ENCODE measurements around the gene HORMAD2.
A peak's percentile ranks its signal among the peaks of the same experiment; 100 is the strongest.

HORMAD2 gene, protein sequence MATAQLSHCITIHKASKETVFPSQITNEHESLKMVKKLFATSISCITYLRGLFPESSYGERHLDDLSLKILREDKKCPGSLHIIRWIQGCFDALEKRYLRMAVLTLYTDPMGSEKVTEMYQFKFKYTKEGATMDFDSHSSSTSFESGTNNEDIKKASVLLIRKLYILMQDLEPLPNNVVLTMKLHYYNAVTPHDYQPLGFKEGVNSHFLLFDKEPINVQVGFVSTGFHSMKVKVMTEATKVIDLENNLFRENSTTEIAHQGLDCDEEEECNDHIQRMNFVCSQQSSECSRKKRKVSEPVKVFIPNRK
- 0 to 0.27 reads per million in 2 donors for total RNA-seq

DNA sequence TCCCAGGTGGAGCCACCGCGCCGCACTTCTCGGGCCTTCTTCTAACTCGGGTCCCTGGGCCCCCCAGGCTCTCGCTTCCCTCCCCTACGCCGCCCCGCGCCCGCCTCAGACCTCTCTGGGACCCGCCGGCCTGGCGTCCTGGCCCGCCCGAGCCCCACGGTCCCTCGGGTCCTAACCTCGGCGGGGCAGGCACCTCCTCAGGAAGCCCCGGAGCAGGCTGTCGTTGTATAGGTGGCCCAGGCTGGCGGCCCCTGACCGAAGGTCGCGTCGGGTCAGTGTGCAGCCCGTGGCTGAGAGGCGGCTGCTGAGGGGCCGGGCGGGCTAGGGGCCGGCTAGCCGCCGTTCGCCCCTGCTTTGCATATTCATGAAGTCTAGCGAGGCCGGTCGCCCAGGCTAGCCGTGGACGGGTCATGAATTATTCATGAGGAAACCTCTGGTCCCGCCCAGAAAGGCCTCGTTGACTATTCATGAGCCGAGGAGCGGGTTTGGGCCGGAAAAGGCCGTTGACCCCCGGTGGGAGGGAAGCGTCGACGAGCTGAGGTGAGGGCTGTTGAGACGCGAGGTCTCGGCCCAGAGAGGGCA lies at the start of gene HORMAD2:
TSS of gene HORMAD2 (plus strand) at position 513 of the 582 bp plus-strand sequence. CDS start 13,489 bp downstream, outside the sequence.
- DNase-seq: no peak

DNA sequence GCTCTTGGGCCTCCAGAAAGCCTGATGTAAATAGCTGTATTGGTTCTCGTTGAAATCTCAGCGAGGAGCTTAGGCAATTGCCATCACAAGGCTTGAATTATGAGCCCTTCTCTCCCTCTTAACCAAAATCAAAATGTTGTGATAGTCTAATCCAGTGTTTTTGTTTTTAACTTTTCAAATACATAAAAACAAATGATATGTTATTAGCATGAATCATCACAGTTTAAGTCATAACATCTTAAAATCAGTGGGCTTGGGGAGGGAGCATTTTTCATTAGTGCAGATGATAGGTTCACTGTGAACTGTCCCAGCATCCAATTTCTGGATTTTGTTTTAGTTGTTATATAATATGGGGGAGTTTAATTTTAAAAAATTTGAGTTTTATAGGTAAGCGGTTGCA lies 48.9 kb upstream of the HORMAD2 start:
- no peak for DNase-seq

DNA sequence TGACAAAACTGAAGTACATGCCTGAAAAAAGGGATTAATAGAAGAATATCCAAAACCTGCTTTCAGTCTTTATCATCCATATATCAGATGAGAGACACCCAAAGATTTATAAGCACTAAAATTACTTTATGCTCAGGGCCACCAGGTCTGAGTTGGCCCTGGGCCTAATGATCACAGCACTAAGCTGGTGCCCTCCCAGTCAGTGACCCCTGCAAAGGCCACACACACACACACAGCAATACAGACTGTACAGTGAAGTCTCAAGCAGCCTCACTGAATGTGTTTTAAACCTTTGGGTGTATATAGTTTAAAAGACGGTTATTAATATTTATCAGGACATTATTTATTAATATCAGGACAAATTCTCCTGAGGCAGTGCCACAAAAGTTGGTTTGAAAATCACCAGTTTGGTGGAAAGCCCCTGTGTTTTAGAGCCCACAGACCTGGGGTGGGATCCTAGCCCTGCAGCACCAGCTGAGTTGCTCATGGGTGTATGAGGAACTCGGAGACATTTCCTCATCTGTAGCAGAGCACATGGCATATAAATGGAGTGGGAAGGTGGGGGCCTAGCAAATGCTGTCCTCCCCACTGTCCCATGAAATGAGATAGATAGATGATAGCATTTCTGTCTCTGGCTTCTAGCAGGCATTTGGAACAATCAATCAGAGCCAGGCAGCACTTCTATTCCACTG lies 48.4 kb upstream of the HORMAD2 start:
- no peak for DNase-seq

DNA sequence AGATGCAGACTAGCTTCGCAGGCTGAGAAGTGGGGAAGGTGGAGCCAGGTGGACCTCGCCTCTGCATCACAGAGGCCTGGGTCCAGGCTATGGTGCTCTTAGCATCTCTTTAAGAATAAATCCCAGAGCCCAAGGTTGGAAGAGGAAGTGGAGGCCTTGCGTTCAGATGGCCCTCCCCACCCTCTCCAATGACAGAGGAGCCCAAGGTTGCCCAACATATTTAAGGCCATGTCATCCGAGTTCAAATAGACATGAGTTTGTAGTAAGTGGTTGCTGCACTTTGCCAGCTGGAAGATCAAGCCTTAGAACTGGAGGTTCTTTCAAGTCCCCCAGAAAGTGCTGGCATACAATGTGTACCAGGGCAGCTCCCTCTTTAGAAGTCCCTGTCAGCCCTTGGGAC lies 47.1 kb upstream of the HORMAD2 start:
- DNase-seq: no peak

DNA sequence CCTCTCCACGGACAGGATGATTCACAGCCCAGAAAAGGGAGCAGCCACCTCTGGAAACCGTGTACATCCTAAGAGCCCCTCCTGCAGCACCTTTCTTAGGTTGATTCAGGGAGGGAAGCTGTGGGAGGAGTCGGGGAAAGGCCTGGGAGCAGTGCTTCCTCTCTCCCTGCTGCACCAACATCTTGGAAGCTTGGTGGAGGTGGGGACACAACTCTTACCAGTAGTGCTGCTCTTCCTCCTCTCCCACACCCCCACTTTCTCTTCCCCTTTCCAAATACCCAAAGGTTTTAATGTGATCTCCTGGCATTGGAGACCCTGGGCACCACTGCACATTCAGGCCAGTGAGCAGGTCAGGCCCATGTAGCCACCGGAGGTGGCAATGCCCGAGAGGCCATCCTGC lies 46.4 kb upstream of the HORMAD2 start:
- DNase-seq: no peak

DNA sequence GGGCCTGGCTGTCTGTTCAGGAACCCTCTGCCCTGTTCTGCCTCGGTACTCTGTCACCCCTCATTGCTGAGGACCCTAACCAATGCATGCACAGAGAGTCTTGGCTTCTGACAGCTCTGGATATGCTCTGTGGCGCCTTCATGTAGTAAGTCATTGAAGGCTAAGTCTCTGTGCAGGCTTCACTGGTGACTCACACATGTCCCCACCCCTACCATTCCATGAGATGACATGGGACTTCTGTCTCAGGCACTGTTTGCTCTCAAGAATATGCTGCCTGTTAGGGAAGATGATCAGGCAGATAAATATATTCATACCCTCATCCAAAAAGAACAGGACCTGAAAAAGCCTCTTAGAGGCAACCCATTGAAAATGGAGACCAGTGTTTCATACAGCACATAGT lies 43.6 kb upstream of the HORMAD2 start:
- no peak for DNase-seq

DNA sequence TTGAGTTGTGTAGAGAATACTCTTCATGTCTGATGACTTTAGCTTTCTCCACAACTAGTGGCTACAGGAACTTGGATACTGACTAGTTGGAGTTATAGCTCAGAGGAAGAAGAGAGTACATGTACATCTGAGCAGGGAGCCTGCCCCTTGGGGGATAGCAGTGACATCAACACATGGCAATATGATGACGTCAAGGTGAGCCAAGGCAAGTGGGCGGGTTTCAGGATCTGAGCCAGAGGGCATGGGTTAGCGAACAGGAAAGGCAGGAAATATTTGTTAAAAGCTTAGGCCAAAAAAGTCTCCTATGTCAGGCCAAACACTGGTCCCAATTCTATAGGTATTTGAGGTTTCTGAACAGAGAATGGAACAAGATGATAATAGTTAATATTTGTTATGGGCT lies 42.0 kb upstream of the HORMAD2 start:
- no peak for DNase-seq

DNA sequence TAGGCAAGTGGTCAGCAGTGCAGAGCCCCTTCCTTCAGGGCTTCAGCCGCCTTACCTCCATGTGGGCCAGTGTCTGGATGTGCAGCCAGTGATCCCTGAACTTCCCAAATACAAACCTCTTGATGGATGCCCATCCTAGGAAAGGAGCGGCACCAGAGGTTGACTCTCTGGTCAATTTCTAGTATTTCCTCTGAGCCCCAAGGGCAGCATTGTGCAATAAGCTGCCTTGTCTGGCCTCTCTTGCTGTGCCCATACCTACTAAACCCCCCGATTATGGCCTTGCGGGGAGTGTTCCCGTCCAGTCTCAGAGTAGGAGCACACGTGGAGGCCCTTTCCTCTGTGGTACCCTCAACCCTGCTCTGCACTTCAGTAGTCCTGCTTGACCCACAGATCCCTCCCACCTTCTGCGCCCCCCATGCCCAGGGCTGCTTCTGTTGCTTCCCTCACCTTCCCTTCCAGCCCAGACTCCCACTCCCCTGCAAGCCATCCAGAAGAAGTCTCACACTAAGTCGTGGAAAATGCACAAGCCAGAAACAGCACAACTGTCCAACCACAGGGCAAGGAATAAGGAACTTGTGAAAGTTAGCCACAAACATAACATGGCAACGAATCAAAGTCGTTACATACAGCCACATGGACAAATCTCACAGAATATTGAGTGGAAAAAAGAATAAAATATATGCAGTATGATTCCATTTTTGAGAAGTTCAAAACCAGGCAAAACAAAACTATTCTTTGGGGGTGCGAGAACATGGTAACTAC lies 39.6 kb upstream of the HORMAD2 start:
- DNase-seq: no peak

DNA sequence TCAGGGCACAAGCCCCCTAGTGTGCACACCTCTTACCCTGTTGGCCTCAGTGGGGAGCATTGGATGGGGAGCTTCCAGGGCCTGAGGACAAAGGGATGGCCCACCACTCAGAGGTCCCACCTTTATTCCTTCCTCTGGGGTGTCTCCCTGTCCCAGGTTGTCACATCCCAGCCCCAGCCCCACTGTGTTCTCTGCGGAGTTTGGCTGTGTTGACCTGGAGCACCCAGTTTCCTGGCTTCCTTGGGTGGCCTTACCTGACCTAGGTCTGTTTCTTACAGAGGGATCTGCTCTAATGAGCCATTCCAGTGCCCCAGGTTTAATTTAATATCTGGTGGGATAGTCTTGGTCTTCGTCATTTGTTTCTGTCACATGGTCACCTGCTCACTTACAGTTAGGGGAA lies 38.8 kb upstream of the HORMAD2 start:
- no peak for DNase-seq

DNA sequence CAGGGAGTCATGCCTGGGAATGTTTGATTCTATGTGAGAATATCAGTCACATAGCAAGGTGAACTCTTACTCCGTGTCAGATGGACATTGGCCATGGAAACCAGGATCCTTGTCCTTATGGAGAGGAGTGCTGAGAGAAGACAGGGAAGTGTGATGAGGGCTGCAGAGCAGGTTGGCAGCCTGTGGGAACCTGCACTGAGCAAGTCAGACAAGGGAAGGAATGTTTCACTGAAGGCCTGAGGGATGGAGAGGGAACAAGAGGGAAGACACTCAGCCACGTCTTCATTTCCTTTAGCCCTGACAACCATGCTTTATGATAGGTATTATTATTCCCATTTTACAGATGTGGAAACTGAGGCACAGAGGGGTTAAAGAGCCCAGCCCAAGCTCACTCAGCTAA lies 38.4 kb upstream of the HORMAD2 start:
- DNase-seq: no peak

DNA sequence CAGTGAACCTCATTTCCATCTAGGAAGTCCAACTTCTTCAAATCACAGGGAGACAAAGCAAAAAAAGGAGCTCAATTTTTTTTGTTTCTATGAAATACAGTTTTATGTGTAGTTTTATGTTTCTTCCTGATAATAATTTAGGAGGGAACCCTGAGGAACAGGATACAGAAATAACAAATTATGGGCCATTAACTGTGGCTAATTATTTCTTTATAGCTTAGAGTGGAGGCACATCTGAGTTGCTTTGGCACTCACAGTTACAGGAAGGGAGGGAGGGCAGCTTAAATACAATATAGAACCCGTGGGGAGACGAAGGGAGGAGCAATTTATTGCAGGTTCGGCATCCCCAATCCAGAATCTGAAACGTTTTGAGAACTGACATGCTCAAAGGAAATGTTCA lies 37.1 kb upstream of the HORMAD2 start:
- no peak for DNase-seq

DNA sequence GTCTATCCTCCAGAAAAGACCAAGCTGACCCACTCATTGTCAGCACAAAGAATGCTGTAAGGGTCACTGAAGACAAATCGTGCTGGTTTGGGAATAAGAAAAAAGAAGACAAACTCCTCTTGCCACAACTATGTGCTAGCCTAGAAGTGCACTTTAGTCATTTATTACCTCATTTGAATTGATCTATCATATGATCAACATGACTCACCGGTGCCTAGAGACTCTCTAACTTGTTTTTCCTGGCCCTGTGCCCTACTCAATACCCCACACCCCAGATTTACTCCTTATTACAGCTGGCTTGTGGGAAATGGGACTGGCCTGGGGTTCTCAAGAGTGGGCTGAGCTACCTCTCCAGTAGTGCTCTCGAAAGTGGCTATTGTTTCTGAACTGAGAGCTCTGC lies 35.9 kb upstream of the HORMAD2 start:
- DNase-seq: no peak

DNA sequence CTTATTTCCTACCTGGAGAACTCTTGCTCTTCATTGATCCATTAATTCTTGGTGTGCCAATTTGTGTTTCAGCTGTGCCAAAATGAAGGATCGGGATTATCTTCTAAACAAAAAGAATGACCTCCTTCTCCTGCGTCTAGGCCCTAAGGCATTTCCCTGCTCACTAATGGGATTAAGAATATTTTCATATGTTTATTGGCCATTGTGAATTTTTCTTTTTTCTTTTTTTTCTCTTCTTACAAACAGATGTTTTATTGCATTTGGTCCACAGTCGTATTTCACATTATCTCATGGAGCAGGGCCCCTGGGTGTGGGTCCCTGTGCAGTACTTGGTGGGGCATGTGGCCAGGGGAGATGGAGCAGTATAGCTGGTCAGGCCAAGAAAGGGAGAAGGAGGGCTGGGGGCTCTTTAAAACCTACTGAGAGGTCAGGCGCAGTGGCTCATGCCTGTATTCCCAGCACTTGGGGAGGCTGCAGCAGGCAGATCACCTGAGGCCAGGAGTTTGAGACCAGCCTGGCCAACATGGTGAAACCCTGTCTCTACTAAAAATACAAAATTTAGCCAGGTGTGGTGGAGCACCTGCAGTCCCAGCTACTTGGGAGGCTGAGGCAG lies 35.3 kb upstream of the HORMAD2 start:
- no peak for DNase-seq

DNA sequence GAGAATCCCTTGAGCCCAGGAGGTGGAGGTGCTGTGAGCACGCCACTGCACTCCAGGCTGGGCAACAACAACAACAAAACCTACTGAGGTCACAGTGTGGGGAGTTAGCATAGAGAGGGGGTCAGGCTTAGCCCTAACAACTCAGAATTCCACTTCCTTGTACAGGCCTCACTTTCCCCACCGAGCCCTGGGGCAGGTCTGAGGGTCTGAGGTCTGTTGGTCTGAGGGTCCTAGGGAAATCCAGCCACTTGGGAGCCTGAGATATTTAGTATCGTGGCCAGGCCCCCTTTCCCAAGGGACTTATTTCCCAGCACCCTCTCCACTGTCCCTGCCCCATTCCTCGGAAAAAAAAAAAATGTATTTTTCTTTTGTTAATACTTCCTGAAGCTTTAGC lies 34.8 kb upstream of the HORMAD2 start:
- DNase-seq: no peak

DNA sequence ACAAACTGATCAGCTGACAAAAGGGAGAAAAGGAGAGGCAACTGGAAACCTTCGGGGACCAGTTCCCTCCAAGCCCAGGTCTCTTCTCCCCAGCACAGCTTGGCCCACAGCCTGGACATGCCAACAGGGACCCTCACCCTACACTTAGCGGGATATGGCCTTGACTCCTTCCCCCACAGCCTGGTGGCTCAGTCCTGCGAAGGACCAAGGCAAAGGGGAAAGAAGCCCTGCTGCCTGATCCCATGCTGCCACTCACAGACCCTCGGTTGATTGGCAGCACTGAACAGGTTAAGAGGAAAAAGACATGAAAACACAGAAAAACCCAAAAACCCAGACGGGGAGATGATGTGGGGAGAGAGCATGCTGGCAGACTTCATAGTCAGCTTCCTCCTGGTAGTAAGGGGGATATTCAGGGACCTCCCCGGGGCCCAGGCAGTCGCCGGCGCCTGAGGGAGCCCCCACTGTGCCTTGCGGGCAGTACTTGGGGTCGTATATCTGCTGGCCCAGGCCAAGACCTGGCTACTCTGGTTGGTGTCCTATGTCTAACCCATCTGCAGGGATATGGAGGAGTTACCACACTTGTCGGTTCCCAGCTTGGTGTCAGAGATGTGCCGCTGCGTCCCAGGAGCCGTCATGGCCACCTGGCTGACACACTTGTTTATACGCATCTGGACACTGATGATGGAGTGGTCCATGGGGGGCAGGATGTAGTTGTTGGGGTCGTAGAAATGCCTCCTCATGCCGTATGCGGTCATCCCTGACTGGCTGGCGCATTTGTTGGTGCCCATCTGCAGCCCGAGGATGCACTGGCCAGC lies 34.2 kb upstream of the HORMAD2 start:
- no peak for DNase-seq

DNA sequence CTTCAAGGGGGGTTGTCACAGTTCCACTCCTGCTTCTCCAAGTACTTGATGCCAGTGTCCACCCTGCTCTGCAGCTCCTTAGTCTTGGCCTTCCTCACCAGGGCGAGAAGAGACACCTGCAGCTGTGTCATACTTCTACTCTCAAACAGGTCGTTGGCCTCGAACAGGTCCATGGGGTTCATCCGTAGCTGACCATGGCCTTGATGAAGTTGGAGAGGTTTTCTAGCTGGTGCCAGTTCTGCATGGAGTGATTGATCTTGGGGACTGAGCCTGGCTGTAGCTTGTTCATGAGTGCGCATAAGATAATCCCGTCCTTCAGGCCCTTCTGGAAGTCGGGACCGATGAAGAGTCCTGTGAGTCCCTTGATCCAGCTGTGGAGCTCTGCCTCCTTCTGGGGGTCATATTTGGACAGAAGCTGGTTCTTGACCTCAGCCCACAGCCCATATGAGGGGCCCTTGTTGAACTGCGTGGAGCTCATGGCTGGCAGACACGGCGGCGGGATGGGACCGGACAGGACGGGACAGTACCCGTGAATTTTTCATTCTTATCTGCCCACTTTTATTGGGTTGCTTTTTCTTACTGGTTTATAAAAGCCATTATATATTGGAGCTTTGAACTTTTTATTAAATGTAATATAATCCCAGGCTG lies 33.4 kb upstream of the HORMAD2 start:
- no peak for DNase-seq

DNA sequence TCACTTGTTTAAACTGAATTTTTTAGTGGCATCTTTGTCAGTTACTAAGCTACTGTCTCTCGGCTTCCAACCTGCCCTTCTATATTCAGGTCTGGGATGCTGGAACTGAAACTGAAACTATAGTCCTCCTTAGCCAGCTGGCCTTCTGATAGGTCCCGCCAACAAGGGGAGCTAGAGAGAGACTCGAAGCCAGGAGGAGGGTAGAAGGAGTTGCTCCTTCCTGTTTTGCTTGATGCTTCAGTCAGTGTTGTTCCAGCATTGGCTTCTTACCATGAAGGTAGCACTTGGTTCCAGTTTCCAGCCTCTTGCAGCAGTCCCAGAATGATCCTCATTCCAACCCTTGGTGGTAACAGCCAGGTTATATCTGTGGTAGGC lies 32.9 kb upstream of the HORMAD2 start:
- DNase-seq: peak in 2 of 5 experiments; percentile 19 to 75

DNA sequence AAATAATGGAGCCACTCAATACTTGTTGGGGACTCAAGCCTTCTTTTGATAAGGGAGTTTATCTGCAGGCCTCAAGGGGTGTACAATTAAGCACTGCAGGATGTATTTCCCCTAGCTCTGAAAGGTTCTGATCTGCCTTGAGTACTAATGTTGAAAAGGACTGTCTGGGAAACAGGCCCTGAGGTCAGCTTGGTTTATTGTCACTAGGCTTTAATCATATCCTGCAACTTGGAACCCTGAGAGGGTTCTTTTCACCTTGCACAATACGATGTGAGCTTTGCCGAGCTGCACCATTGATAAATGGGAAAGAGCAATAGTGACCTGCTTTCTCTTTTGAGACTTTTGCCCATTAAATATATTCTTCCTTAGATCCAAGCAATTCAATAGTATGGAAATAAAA lies 31.6 kb upstream of the HORMAD2 start:
- DNase-seq: no peak

DNA sequence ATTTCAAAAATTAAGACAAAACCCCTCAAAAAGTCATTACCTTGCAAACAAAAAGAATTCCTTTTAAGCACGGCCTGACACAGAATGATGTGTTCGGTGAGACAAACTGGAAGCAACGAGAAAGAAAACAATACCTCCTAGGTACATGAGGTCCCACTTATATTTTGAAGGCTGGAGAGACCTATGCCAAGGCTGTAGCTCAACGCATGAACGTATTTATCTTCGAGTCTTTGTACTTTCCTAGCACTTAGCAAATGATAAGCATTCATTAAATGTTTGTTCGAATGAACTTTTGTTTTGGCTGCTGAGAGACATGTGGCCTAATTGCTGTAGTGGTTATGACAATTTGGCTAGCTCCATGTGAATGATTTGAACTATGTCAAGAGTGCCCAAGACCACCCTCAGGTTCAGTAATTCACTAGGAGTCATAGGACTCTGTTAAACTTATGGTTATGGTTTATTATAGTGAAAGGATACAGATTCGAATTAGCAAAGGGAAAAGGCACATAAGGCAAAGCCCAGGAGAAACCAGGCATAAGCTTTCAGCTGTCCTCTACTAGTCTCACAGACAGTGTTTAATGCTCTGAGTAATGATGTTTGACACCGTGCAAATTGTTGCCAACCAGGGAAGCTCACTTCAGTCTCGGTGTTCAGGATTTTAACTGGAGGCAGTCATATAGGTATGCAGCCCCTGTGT lies 26.0 kb upstream of the HORMAD2 start:
- no peak for DNase-seq

DNA sequence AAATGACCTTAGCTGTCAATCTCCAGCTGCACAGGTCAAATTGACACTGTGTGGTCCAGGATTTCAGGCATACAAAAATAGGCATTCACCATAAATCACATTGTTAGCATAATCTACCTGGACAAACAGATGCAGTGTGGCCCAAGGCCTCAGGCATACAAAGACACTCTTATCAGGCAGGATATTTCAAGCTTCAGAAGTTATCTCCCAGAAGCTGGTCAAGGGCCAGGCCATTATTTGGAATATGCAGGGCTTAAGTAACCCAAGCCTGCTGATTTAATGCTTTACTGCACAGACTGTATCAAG lies 25.5 kb upstream of the HORMAD2 start:
- DNase-seq: no peak

DNA sequence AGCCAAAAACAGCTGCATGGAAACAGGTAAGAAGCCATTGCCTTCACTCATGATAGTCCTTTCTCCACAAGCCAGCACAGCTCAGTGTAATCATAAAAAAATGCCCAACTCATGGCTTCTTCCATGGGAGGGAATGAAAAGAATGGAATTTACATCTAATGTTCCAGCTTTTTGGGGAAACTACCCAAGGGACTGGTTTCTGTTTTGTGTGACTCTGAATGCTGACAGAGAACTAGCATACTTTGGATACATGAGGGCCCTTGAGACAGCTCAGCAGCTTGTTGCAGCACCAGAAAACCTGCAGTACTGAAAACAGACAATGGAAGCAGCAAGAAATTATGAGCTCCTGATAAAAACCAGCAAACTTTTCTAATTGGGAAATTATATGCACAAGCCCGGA lies 24.2 kb upstream of the HORMAD2 start:
- DNase-seq: no peak

All from T-helper 2 cell (primary cell).